Stimulated activated CD4-positive, alpha-beta T cell treated with anti-CD3 and anti-CD28 coated beads, TNF-alpha, amount 100 ng/mL, for 1 hour (primary cell): Measurements from ENCODE around the gene FGD2.

Experiments
- DNase-seq, 3 donors: peaks; one replicate each; pipeline ENCODE4 v3.0.0-alpha.2; 2020; ENCODE audit warnings: low read depth in 3 of 3, low spot score in 1 of 3

FGD2 gene

DNA sequence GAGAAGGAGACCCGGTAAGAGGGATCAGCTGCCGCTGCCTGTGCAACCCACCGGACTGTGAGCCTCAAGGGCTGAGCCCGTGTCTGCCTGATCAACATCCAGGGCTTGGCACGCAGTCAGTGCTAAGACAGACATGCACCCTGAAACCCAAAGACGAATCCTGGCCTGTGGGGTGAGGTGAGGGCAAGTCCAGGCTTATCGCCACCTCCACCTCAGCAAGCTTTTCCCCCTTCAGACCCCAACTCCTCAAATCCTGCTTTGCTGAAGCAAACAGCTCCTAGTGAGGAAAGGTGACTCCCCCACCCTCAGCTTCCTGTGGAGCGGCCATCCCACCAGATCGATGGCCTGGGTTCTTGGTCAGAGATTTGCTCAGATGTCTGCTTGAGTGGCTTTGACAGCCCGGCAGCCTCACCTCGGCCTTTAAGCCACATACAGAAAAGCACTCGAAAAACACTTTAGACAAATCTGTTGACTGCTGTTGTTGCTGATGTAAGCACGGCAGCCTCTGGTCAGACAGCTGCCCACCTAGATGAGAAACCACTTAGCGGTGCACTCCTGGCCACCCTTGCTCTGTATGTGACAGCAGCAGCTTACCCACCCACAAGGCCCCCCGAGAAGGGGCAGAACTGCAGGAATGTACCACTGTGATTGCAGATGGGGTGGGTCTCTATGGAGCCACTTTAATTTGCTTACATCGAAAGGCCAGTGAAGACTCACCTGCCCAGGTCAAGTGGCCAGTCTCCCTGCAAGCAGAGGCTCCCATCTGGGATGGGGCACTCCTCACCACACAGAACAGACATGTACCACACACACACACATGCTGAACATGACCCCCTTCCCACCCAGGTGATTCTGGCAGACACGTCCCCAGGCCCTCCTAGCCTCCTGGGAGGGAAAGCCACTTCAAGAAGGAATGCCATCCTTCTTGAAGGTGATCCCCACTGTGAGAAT, 34.3 kb upstream of the FGD2 start:
- DNase-seq = no peak

DNA sequence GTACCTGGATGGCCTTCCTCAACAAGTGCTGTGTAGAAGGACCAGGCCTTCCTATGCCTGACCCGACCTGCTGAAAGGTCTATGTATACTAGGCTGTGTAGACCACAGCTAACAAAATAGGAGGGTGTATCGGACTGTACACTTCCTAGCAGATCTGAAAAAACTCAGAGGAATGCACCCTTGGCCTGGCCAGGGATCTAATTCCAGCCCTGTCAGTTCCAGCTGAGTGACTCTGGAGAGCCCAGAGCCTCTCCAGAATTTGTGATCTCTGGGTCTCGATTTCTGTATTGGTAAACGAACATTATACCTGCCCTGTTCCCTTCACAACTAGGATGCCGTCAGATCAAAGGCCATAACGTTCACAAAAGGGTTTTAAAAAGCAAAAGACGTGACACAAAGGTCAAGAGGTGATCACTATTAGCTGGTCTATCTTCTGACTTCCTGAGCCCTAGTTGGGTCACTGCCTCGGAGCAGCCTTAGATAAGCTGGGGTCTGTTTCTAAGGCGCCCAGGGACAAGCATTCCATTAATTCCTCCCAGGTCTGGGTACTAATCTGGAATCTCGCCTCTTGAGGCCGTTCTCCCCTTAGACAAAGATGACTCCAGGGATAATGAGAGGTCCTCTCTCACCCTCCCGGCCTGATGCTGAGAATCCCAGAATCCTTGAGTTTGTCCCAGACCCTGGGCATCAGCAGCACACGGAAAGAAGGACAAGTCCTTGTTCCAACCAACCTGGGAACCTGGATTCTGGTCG, 33.4 kb upstream of the FGD2 start:
- no peak for DNase-seq

DNA sequence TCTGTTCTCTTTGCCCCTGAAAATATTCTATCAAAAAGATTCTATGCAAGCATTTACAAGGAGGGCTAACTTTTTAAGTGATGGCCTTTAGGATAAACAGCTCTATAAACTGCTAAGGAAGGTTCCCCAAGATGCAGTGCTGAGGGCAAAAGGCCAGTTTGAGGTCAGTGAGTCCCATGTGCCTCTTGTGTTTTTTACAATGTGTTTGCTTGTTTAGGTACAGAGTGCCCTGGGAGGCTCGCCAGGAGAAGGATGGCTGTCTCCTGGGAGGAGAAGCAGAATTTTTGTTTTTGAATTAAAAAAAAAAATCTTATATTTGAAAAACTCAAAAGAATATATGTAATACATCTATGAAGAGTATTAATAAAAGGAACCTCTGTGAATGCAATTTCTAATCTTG, 32.3 kb upstream of the FGD2 start:
- DNase-seq = no peak

DNA sequence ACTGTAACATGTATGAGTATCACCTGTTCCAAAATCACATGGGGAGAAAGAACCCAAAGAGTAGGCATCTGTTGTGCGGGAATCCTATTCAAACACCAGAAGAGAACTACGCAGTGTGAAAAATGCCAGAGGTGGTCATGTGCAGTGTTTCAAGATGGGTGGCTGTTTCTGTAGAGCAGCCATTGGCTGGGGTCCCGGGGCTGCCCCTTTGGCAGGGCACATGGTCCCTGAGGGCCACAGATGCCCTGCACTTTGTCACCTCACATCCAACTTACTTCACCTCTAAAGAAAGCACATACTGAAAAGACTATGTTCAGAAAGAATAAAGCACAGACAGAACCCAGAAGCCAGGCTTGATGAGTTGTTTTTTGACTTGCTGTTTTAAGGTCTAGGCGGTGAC, 31.8 kb upstream of the FGD2 start:
- DNase-seq = no peak

DNA sequence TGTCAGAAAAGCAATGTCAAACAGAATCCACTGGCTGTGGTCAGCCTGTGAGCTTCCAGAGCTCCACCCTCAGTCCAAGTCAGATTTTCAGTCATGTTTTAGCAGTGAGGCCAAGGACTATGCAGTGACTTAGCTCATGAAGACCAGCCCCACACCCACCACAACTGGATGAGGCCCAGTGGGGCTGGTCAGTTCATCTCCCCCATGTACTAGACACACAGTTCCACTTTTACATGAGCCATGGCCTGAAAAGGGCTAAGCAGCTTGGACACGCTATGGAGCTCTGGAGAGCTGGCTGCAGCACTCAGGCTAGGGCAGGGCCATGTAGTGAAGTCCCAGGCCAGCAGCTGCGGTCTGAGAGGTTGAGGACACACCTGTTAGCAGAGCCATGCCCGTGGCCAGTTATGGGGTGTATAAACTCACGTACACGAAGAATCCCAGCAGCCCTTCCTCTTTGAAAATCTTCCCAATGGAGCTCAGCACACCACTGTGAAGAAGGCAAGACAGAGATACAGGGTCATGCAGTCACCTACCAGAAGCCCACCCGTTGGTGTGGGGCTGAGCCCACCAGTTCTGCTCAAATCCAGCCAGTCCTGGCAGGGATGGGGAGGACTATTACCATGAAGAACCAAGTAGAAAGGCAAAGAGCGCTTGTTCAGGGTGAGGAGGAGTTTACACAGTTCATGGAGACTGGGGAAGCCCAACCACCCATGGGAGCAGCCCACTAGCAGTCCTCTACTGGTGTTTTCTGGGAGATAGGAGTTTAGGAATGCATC, 30.0 kb upstream of the FGD2 start:
- no peak for DNase-seq

DNA sequence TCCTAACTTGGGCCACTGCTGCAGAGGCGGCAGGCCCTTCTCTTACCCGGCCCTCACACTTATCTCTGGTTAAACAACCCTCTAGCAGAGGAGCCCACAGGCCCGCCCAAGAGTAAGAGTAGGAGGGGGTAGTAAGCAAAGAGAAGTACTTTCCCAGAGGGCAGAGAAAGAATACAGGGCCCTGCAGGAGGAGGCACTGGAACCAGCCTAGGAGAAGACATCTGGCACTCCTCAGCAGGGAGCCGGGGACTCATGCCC, 29.5 kb upstream of the FGD2 start:
- DNase-seq = no peak

DNA sequence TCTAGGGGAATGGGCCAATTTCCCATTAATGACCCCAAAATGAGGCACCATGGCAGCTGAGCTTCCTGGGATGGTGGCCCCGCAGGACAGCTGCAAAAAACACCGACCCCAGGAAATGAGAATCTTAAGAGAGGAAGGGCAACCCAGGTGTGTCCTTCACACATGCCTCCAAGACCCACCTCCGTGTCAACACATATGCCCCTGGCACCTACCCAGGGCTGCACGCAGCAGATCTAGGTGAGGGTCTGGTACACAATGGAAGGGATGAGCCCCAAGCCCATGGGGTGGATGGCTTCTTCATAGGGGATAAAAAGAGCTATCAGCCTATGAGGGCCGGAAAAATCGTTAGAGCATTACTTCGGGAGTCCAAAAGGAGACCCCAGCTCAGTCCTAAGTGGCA, 28.9 kb upstream of the FGD2 start:
- no peak for DNase-seq

DNA sequence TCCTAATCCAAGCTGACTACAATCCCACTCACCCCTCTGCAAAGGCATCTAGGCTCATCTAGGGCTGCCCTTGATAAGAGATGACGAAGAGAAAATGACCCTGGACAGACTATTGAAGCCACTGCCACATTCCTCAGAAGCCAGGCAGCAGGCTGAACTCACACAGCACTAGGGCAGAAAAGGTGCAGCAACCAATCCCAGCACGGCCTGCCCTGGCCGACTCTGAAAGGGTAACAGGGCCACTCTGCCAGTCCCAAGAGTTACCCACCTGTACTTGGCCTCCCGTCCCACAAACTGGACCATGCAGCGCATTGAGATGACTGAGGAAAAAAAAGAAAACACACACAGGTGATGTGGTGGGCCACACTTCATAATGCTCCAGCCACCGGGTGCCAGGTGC, 28.5 kb upstream of the FGD2 start:
- no peak for DNase-seq

DNA sequence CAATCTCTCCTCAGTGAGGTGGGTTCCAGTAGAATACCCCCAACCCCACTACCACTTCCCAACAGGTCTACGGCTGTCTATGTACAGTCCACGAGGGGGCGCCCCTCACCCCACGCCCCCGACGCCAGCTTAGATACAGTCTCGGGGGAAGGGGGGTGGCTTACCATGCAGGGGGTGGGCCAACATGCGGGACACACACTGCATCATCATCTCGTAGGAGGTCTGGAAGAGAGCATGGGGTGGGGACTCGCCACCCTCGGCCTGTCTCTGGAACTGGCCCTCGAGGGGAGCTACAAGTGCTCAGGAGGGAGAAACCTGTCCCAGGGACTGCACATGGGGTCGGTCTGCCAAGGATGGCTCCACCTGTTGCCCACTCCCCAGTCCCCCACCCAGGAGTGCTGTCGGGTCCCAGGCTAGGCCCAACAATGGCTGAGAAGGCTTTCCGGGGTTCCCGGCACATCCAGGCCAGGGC, 27.9 kb upstream of the FGD2 start:
- DNase-seq = no peak

DNA sequence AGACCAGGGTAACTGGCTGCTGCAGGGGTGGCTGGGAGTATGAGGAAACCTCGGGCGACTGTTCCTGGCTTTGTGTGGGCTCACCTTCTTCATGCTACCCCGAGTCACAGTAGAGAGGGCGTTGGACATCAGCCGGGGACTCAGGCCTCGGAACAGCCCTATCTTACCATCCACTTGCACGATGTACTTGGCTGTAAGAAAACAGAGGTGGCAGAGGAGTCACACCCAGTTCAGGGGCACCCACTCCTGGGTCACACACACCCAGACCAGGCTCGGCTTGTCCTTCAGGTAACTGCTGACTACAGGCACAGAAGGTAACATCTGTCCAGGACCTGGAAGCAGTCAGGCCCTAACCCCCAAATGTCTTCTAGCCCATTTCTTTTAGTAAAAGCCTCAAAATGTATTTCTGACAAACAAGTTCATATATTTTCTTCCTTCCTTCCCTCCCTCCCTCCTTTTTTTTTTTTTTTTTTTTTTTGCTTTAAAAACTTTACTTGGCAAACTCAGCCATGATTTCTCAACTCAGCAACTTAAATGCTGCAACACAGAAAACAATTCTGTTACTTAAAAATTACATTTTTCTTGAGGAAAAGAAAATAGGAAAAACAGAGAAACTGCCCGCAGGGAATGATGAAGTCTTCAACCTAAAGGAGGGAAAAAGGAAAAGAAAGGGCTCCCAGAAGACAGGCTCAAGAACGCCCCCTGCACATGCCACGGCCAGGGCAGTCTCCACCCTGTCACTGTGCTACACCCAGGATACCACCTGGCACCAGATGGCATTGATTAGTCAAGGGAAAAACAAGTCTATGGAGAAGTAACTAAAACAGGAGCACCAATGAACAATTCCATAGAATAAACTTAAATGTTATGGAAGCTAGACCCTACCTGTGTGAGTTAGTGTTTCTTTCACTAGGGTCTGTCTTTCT, 26.8 kb upstream of the FGD2 start:
- no peak for DNase-seq

DNA sequence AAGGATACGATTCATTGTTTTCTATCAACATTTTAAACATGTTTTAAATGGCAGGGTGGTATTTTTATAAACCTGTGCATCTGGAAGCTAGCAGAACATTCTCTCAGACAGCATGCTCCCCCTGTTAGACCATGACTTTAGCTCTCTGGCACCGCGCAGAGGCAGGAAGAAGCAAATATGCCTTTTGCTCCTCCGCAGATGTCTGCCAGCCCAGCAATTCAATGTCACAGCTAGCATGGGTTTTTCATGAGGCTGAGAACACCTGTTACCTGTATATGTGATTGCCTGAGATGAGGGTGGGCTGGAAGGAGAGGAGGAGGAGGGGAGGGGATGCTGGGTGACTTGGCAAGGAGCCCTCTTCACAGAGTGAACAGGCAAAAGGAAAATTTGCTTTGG, 26.1 kb upstream of the FGD2 start:
- no peak for DNase-seq

DNA sequence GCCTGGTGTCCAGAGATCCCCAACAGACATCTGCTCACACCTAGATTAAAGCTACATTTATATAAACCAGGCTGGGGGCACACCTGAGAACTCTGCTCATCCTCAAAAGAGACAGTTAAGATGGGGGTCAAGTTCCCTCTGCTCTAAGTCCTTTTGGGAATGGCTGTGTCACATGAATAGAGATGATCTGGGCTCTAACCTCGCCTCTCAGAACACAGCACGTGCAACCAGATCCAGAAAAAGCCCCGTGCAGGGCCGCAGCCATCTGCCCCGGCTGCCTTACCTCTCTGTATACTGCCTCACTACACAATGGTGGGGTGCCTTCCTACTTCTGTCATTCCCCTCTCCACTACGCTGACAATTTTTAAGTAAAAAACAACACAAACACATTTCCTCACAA, 25.3 kb upstream of the FGD2 start:
- DNase-seq = no peak

DNA sequence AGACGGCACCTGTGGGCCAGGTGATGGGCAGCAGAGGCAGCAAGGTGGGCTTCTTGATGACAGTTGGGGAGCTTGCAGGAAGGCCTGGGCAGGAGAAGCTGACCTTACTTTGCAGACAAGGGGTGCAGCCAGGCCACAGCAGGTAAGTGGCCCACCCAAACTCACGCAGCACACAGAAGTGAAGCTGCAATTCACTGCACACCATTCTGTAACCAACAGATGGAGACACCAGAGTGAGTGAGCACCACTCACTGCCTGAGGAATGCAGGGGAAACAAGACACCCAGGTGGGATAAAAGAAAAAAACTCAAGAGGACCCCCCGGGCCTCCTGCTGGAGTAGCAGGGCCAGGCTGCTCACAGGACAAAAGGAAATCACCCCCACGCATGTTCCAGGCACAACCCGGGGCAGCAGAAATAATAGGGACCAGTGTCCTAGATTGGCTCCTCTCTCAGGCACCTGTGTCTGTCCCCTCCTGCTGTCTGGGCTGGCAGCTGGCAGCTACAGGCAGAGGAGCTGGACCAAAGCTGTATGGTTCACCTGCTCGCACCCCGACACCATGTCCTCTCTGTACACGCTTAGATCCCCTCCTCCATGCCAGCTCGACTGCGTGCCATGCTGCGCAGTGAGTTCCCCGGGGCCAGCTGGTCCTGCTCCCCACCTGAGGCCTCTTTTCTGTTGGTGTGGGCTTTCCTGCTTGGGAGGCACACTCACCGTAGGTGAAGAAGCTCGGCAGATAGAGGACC, 24.4 kb upstream of the FGD2 start:
- DNase-seq = no peak

DNA sequence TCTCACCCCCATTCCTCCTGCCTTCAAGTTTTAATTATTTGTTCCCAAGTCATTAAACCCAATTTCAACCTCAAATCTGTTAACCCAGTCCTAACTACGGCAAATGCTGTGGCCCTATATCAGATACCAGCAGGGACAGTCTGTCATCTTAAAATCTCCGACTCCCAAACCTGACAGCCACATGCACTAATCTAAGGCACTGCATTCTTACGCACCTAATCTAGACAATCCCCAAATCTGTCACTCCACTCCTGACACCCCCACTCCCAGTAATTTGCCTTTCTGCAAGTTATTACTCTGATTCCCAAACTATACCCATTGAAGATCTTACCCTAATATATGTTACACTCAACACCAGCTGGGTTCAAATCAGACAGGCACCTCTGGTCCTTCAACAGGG, 21.9 kb upstream of the FGD2 start:
- DNase-seq = no peak

DNA sequence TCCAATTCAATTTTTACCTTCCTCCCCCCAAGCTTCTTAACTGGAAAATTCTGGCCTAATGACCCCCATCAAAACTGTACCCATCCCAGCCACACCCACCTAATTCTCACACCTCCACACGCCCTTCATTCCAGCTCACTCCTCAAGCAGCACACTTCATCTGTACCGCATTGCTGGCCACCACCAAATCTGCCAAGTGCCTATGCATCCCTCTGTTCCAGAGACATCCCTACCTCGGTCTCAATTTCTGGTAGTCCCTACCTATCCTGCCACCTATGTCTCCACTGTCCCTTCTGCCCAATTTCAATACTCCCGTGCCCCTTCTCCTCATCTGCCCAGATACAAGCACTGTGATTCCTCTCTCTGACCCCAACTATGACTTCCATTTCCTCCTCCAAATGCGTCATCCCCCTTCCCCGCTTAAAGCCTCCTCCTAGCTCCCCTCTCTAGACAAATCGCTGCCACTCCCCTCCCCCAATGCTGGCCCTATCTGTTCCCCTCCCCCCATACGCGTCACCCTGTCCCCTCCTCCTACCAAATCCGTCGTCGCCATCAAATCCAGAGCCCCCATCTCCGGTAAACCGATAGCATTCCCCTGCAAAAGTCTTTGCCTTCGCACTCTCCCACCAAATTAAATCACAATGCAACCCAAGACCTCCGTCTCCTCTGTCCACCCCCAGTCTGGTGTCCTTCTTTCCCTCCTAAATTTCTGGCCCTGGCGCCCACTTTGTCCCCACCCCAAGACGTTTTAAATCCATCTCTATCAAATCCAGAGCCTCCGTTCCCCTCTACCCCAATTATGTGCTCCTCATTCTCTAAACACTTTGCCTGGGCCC, 20.7 kb upstream of the FGD2 start:
- peak in 2 of 3 donors; percentile 22 to 31 for DNase-seq

DNA sequence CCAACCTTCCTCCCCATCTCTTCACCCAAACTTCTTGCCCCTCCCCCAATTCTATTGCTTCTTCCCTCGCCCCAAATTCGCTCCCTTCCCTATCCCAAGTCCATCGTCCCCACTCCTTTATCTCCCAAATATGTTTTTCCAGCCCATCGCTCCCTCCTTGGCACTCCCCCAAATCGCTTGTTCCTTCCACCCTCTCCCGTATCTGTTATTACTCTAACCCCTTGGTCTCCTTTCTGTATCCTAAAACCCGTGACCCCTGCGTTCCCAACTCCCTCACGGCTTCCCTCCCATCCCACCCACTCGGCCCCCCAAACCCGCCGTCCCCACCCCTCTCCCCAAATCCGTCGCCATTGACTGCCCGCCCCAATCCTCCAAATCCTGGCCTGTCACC, 20.0 kb upstream of the FGD2 start:
- no peak for DNase-seq

DNA sequence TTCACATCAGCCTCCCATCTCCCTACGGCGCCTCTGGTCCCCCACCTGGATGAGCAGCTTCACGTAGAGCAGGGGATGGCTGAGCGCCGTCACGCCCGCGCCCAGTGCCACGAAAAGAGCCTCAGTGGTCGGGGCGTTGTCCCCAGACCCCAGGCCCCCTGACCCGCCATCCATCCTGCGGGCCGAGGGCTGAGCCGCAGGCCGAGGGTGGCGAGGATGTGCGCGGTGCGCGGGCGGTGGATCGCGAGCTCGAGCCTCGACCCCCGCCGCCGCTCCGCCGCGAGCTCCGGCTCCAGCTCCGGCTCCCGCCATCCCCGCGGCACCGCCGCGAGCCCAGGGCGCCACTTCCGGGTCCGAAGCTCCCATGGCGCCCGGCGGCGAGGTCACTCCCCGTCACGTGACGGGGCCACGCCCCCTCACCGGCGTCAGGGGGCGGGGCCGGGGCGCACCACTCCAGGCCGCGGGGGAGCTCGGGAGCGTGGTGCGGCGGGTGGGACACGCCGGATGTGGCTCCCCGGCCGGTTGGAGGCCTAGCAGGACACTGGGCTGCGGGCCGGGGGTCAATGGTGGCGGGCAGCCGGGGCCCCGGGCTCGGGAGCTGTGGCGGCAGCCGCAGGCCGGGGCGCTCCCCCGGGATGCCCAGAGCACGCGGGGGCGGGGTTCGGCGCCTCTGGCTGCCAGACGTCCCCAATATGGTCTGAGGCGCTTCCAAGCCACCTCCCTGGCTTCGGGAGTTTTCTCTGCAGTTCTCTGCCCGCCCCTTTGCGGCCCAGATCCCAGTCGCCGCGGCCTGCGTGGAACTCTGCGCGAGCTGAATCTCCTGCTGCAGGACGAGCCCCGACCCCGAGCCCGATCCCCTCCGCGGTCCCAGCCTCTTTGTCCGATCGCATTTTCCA, 19.4 kb upstream of the FGD2 start, which contains the start of gene MTCH1:
MTCH1 (minus strand) TSS at position 389 of the 896 bp plus-strand sequence; CDS start at position 366, 23 bp downstream.
- peak; percentile 66 to 82 (median 78) for DNase-seq

DNA sequence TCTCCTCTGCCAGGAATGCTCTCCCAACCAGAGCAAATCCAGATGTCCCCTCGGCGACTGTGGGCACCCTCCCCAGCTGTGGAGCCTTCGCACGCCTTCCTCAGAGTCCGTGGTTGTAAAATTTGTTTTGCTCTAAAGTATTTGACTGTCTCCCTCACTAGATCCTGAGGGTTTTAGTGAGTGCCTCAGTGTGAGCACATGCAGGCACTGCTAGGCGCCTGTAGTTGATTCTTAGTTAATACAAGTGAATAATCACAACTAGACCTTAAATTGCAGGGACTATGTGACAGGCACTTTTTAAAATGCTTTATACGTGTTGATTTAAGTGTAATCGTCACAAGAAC, 18.8 kb upstream of the FGD2 start:
- DNase-seq = no peak
